Measurements from ENCODE around the gene STIM1.
"Not testable (repeated sequence)": the region's sequence is repeated elsewhere in the genome, so short reads cannot be mapped to it uniquely, and the experiment has no call there.

STIM1 gene

GRCh38 chr11:4027746-4028145, 172.3 kb downstream of the STIM1 start:
- DNase-seq (ENCODE audit: low read depth): peak; percentile 65

- DNase-seq (ENCODE audit: low read depth): no peak
Measured at GRCh38 chr11:4030197-4030596, 174.7 kb downstream of the STIM1 start.

- DNase-seq (ENCODE audit: low read depth): no peak
Measured at GRCh38 chr11:4032097-4032496, 176.6 kb downstream of the STIM1 start.

GRCh38 chr11:4035985-4036384, 180.5 kb downstream of the STIM1 start:
- DNase-seq (ENCODE audit: low read depth): no peak

GRCh38 chr11:4039011-4039410, 183.5 kb downstream of the STIM1 start:
- no peak for DNase-seq (ENCODE audit: low read depth)

GRCh38 chr11:4040461-4040860, 185.0 kb downstream of the STIM1 start:
- no peak for DNase-seq (ENCODE audit: low read depth)

- no peak for DNase-seq (ENCODE audit: low read depth)
Measured at GRCh38 chr11:4041731-4042391, 186.4 kb downstream of the STIM1 start.

GRCh38 chr11:4044976-4045646, 189.6 kb downstream of the STIM1 start:
- no peak for DNase-seq (ENCODE audit: low read depth)

GRCh38 chr11:4048340-4048739, 192.9 kb downstream of the STIM1 start:
- no peak for DNase-seq (ENCODE audit: low read depth)

GRCh38 chr11:4049006-4049405, 193.5 kb downstream of the STIM1 start:
- DNase-seq (ENCODE audit: low read depth): no peak

GRCh38 chr11:4050138-4050537, 194.7 kb downstream of the STIM1 start:
- no peak for DNase-seq (ENCODE audit: low read depth)

GRCh38 chr11:4053200-4053599, 197.7 kb downstream of the STIM1 start:
- not testable (repeated sequence) for DNase-seq (ENCODE audit: low read depth)

GRCh38 chr11:4054643-4055042, 199.2 kb downstream of the STIM1 start:
- no peak for DNase-seq (ENCODE audit: low read depth)

- DNase-seq (ENCODE audit: low read depth): no peak
Measured at GRCh38 chr11:4059424-4059823, 204.0 kb downstream of the STIM1 start.

GRCh38 chr11:4060182-4060923, 204.9 kb downstream of the STIM1 start:
- no peak for DNase-seq (ENCODE audit: low read depth)

- no peak for DNase-seq (ENCODE audit: low read depth)
Measured at GRCh38 chr11:4061700-4062099, 206.2 kb downstream of the STIM1 start.

GRCh38 chr11:4063348-4063747, 207.9 kb downstream of the STIM1 start:
- no peak for DNase-seq (ENCODE audit: low read depth)

GRCh38 chr11:4064278-4064955, 209.0 kb downstream of the STIM1 start:
- no peak for DNase-seq (ENCODE audit: low read depth)

- DNase-seq (ENCODE audit: low read depth): no peak
Measured at GRCh38 chr11:4065086-4065485, 209.6 kb downstream of the STIM1 start.

- DNase-seq (ENCODE audit: low read depth): no peak
Measured at GRCh38 chr11:4065601-4066377, 210.3 kb downstream of the STIM1 start.

GRCh38 chr11:4066910-4067309, 211.4 kb downstream of the STIM1 start:
- DNase-seq (ENCODE audit: low read depth): no peak

GRCh38 chr11:4068962-4069361, 213.5 kb downstream of the STIM1 start:
- no peak for DNase-seq (ENCODE audit: low read depth)
